Measurements from ENCODE around the gene TMOD3. TPM values are rescaled to one million over a fixed set of nuclear protein-coding genes. Genes with fewer than 3 reads are reported as not detected.
"Not testable (repeated sequence)": the region's sequence is repeated elsewhere in the genome, so short reads cannot be mapped to it uniquely, and the experiment has no call there.

The TMOD3 gene
- total and polyA plus RNA-seq, 2 experiments from 2014 or later: 26.1 to 29.9 TPM

GRCh38 chr15:51787130-51787529 lies 42.3 kb upstream of the TMOD3 start:
- not testable (repeated sequence) for H3K4me1 ChIP-seq (ENCODE audit: insufficient read depth); H3K27me3 Mint-ChIP-seq (ENCODE audit: insufficient read depth, low read depth, poor library complexity); H3F3A ChIP-seq (replicated peaks; ENCODE audit: low read depth); H3K4me3 Mint-ChIP-seq; H3K4me1 Mint-ChIP-seq; H3K79me2 ChIP-seq (replicated peaks; ENCODE audit: insufficient read depth); H3K9me3 Mint-ChIP-seq; H3K27ac ChIP-seq (ENCODE audit: low read depth); H3K9me2 ChIP-seq (ENCODE audit: insufficient read depth); H3K27ac Mint-ChIP-seq; H3K36me3 ChIP-seq (ENCODE audit: insufficient read depth); H3K27me3 ChIP-seq (ENCODE audit: insufficient read depth); H4K20me1 ChIP-seq (replicated peaks; ENCODE audit: insufficient read depth)
- Histone ChIP-seq H3K4me2 (peak overlapping the region; percentile 60; the same call in 1 of the 2 replicates), H3K4me3 (0 out of 2 replicates have a peak overlapping the region, but pooled peaks have one; percentile 29), H2AFZ (0 out of 2 replicates have a peak overlapping the region, but pooled peaks have one; percentile 33)
- DNase-seq (ENCODE audit: low spot score) (peak; percentile 91), ATAC-seq (peak; percentile 83)
- H3K36me3 Mint-ChIP-seq (ENCODE audit: low read depth): peaks cover 11% of the 10 kb centered on the region

GRCh38 chr15:51792474-51792873 lies 37.0 kb upstream of the TMOD3 start:
- H3K4me3 ChIP-seq; H3K36me3 Mint-ChIP-seq (ENCODE audit: low read depth): not testable (repeated sequence)

GRCh38 chr15:51793521-51794305 lies 35.7 kb upstream of the TMOD3 start:
- Histone ChIP-seq H2AFZ (no peak overlapping the region), H4K20me1 (replicated peaks; ENCODE audit: insufficient read depth) (no peaks in the 10 kb centered on the region), H3K79me2 (replicated peaks; ENCODE audit: insufficient read depth) (no peaks in the 10 kb centered on the region), H3K27me3 (ENCODE audit: insufficient read depth) (no peaks in the 10 kb centered on the region), H3K4me2 (no peak overlapping the region), H3K9me2 (ENCODE audit: insufficient read depth) (no peaks in the 10 kb centered on the region), H3K4me3 (no peak overlapping the region), H3K4me1 (ENCODE audit: insufficient read depth) (no peaks in the 10 kb centered on the region), H3K36me3 (ENCODE audit: insufficient read depth) (0 out of 2 replicates have a peak, but pooled peaks cover 4% of the 10 kb centered on the region), H3K27ac (ENCODE audit: low read depth) (no peak overlapping the region), H3F3A (replicated peaks; ENCODE audit: low read depth) (no peaks in the 10 kb centered on the region)
- DNase-seq (ENCODE audit: low spot score): no peak
- no peaks in the 10 kb centered on the region; the same call in 2 of the 3 replicates for H3K9me3 Mint-ChIP-seq
- no peak overlapping the region for H3K4me3 Mint-ChIP-seq
- no peak overlapping the region for H3K27ac Mint-ChIP-seq
- ATAC-seq: no peak
- no peak for TF ChIP-seq REST (IDR thresholded peaks at IDR 0.05; ENCODE audit: unreplicated experiment)
- no peak for TF ChIP-seq CTCF (conservative IDR thresholded peaks at IDR 0.05; ENCODE audit: low read depth in 2 of 2)
- no peaks in the 10 kb centered on the region; the same call in 2 of the 3 replicates for H3K4me1 Mint-ChIP-seq
- no peaks in the 10 kb centered on the region for H3K27me3 Mint-ChIP-seq (ENCODE audit: insufficient read depth, low read depth, poor library complexity)
- no peaks in the 10 kb centered on the region for H3K36me3 Mint-ChIP-seq (ENCODE audit: low read depth)

More at GRCh38 chr15:51792474-51792873, 37.0 kb upstream of the TMOD3 start:
- H3K27ac ChIP-seq (ENCODE audit: low read depth); H2AFZ ChIP-seq; ATAC-seq; H3K9me3 Mint-ChIP-seq; H3K4me1 ChIP-seq (ENCODE audit: insufficient read depth); H3K27me3 Mint-ChIP-seq (ENCODE audit: insufficient read depth, low read depth, poor library complexity); DNase-seq (ENCODE audit: low spot score); H4K20me1 ChIP-seq (replicated peaks; ENCODE audit: insufficient read depth); H3K4me3 Mint-ChIP-seq; H3K27ac Mint-ChIP-seq; H3F3A ChIP-seq (replicated peaks; ENCODE audit: low read depth); H3K9me2 ChIP-seq (ENCODE audit: insufficient read depth); H3K4me1 Mint-ChIP-seq; H3K27me3 ChIP-seq (ENCODE audit: insufficient read depth); H3K79me2 ChIP-seq (replicated peaks; ENCODE audit: insufficient read depth); H3K4me2 ChIP-seq; H3K36me3 ChIP-seq (ENCODE audit: insufficient read depth): not testable (repeated sequence)

All from GM23338 (cell line).